Gastroesophageal sphincter (tissue), 3 donors: Measurements from ENCODE around the gene MFN2.

ENCODE experiments used
- EP300 ChIP-seq: sonication (generic); formaldehyde crosslinking; IDR thresholded peaks from one replicate; pipeline ENCODE4 v1.6.1; 2017; ENCODE audit warnings: antibody characterized with exemption, mild to moderate bottlenecking
- POLR2A ChIP-seq, 2 donors: fragments of 450-650 bp; IDR thresholded peaks; one replicate each; pipeline ENCODE4 v1.6.1; 2017; ENCODE audit warnings: antibody characterized with exemption in 2 of 2, mild to moderate bottlenecking in 2 of 2, moderate library complexity in 1 of 2
- POLR2AphosphoS5 ChIP-seq: sonication (generic); formaldehyde crosslinking; IDR thresholded peaks from one replicate; pipeline ENCODE4 v1.6.1; 2017; ENCODE audit warnings: antibody characterized with exemption
- TF ChIP-seq, protein P1 (sequence below), 4 experiments: fragments of 200-600 bp in 2 of 4; fragments of 450-650 bp in 2 of 4; sonication (generic) in 1 of 4; IDR thresholded peaks; one replicate each; pipeline ENCODE4 v1.5.1; 2017 to 2019; ENCODE audit warnings: antibody characterized with exemption in 4 of 4, mild to moderate bottlenecking in 2 of 4, moderate library complexity in 2 of 4

DNA sequence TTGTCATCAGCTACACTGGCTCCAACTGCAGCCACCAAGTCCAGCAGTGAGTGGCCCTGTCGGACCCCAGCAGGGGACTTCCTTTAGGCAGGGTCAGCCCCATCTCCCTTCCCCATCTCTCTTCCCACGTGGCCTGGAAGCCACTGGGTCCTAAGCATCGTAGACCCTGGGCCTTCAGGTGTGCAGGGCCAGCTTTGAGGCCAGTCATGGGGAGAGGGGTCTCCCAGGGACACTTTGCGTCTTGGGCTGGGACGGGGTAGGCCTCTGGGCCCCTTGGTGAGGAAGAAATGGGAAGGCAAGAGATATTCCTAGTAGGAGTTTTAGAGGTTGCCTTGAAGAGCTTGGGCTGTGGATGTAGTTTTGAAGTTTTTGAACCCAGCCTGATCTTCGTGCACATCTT is 27.0 kb downstream of the MFN2 start:
- TF ChIP-seq, protein P1, sequence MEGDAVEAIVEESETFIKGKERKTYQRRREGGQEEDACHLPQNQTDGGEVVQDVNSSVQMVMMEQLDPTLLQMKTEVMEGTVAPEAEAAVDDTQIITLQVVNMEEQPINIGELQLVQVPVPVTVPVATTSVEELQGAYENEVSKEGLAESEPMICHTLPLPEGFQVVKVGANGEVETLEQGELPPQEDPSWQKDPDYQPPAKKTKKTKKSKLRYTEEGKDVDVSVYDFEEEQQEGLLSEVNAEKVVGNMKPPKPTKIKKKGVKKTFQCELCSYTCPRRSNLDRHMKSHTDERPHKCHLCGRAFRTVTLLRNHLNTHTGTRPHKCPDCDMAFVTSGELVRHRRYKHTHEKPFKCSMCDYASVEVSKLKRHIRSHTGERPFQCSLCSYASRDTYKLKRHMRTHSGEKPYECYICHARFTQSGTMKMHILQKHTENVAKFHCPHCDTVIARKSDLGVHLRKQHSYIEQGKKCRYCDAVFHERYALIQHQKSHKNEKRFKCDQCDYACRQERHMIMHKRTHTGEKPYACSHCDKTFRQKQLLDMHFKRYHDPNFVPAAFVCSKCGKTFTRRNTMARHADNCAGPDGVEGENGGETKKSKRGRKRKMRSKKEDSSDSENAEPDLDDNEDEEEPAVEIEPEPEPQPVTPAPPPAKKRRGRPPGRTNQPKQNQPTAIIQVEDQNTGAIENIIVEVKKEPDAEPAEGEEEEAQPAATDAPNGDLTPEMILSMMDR (IDR thresholded peaks at IDR 0.05), result no peak
- TF ChIP-seq POLR2A (IDR thresholded peaks at IDR 0.05) (no peak), EP300 (no peak), POLR2AphosphoS5 (no peak)
